Large intestine (tissue), 3 donors: ENCODE measurements around the gene ACACB. TPM values are rescaled to one million over a fixed set of nuclear protein-coding genes. Genes with fewer than 3 reads are reported as not detected.

Source experiments
- DNase-seq, 2 donors: peaks; one replicate each; pipeline versions ENCODE4 v3.0.0 to v3.0.0-alpha.2; 2013
- H3K27ac ChIP-seq: one replicate; pipeline ENCODE4 v1.5.1; 2013; ENCODE audit warnings: low read length
- H3K27me3 ChIP-seq: 2 replicates; pipeline ENCODE4 v1.6.1; 2013; ENCODE audit warnings: low read length; ENCODE audit not compliant: control insufficient read depth, insufficient read depth
- H3K36me3 ChIP-seq: 2 replicates; pipeline ENCODE4 v1.6.1; 2013; ENCODE audit warnings: low read length; ENCODE audit not compliant: control insufficient read depth, insufficient read depth
- H3K4me1 ChIP-seq: one replicate; pipeline ENCODE4 v1.6.1; 2013; ENCODE audit warnings: low read length; ENCODE audit not compliant: control insufficient read depth, insufficient read depth
- H3K4me3 ChIP-seq: one replicate; pipeline ENCODE4 v1.5.1; 2013; ENCODE audit warnings: low read length
- H3K9me3 ChIP-seq: one replicate; pipeline ENCODE4 v1.6.1; 2013; ENCODE audit warnings: mild to moderate bottlenecking, low read depth, low read length, moderate library complexity; ENCODE audit not compliant: control insufficient read depth
- WGBS: methylation state at CpG from one replicate; pipeline ENCODE4 v1.1.5; 2013; ENCODE audit warnings: low lambda C conversion rate; ENCODE audit not compliant: insufficient coverage; 5-methylcytosine and 5-hydroxymethylcytosine counted together
- polyA plus RNA-seq: library from polyadenylated mRNA; unstranded; fragments of 120-200 nt; gene quantifications from one replicate; pipeline ENCODE4 v1.2.1, GENCODE V29; 2013

ACACB gene
- polyA plus RNA-seq, 1 donor = 11.9 TPM

DNA sequence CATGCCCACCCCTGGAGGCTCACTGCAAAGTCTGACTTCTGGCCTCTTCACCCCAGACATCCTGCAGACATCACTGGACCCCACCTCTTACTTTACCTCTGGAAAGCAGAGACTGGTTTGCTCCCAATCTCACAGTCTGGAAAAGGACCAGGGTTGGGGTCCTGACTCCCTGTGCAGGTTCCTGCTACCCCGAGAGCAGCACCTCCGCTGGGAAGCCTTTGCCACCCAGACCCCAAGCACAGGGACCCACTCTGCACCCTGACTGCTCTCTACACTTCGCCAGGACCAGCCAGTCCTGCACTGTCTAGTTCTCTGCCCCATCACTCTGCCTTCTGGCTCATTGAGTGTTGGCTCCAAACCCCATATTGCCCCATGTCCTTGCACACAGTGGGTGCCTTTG is 176.7 kb downstream of the ACACB start:
- no peak for DNase-seq
- H3K4me3 ChIP-seq = no peak overlapping the region
- H3K9me3 ChIP-seq = no peaks in the 10 kb centered on the region
- no CpG with 5 or more reads among the region's 3 CpGs for WGBS
- peaks cover 3% of the 10 kb centered on the region for H3K4me1 ChIP-seq
- H3K27ac ChIP-seq = no peak overlapping the region
- H3K27me3 ChIP-seq = peaks cover 20% of the 10 kb centered on the region
- no peaks in the 10 kb centered on the region for H3K36me3 ChIP-seq

DNA sequence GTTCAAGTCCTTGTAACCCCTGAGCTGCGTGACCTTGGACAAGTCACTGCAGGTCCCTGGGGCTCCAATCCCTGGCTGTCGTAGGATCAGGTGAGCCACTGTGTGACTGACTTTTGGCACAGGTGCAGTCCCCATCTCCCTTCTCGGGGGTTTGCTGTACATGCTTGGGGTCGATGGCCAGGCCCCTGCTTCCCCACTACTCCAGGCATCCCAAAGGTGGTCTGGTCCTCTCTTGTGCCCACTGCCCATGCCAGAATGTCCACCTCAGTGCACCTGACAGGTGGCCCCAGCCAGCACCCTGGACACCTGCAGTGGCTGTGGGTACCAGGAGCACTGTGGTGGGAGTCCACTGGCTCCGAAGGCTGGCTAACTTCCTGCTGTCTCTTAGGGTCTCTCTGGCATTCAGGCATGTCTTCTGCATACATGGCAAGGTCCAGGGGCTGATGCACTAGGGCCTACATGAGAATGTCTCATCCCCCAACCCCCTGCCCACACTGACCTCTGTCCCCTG is 178.0 kb downstream of the ACACB start:
- H3K9me3 ChIP-seq = no peaks in the 10 kb centered on the region
- WGBS = no CpG with 5 or more reads among the region's 5 CpGs

DNA sequence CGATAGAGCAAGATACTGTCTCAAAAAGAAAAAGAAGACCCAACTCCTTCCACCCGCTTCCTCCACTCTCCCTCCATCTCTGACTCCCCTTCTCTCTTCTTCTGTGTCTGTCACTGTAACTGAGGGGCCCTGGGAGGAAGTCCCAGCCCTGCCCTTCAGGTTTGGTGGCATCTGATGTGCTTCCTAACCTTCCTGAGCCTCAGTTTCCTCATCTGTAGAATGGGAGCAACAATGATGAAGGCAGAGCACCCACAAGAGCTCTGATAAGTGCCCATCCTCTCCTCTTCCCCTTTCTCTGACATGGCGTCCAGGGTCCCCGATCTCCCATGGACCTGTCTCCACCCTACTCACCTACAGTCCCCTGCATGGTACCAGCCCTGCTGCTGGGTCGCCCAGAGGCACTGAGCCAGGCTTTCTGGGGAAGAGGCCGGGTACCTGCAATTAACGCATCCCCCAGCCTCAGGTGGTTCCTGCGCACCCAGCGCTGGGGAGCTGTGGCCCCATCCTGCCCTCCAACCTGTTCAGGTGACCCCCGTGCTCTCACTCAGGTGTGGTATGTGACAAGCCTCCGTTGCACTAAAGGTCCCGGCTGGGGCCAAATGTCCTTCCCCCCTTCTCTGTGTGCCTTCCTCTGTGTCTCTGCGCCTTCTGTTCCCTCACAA is 179.5 kb downstream of the ACACB start:
- DNase-seq = no peak
- H3K4me1 ChIP-seq = peaks cover 3% of the 10 kb centered on the region
- H3K36me3 ChIP-seq = no peaks in the 10 kb centered on the region
- H3K27me3 ChIP-seq = peaks cover 14% of the 10 kb centered on the region
- H3K4me3 ChIP-seq = no peak overlapping the region
- no peak overlapping the region for H3K27ac ChIP-seq
- no CpG with 5 or more reads among the region's 13 CpGs for WGBS
- H3K9me3 ChIP-seq = no peaks in the 10 kb centered on the region

More for the DNA sequence above, 178.0 kb downstream of the ACACB start:
- no peaks in the 10 kb centered on the region for H3K36me3 ChIP-seq
- no peak overlapping the region for H3K27ac ChIP-seq
- H3K4me3 ChIP-seq = no peak overlapping the region
- no peak for DNase-seq
- H3K4me1 ChIP-seq = peaks cover 3% of the 10 kb centered on the region
- H3K27me3 ChIP-seq = peaks cover 20% of the 10 kb centered on the region

DNA sequence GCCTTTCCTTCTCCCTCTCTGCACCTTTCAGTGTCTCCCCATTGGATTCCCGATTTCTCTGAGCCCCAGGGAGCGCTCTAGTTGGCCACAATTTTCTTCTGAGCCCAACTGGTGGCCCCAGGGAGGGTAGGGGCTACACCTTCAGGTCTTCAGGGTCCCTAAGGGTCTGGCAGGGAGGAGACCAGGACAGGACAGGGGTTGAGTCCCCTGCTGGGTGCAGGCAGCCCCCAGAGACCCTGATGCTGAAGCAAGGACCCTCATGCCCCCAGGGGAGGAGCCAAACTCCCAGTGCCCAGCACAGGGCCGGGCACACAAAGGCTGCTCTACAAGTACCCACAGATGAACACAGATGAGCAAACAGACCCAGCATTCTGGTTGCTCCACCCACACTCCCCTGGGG is 180.0 kb downstream of the ACACB start:
- no peak overlapping the region for H3K27ac ChIP-seq
- H3K27me3 ChIP-seq = peaks cover 9% of the 10 kb centered on the region
- H3K9me3 ChIP-seq = no peaks in the 10 kb centered on the region
- no peak overlapping the region for H3K4me3 ChIP-seq
- no CpG with 5 or more reads among the region's 3 CpGs for WGBS
- peaks cover 3% of the 10 kb centered on the region for H3K4me1 ChIP-seq
- no peak for DNase-seq
- H3K36me3 ChIP-seq = no peaks in the 10 kb centered on the region

DNA sequence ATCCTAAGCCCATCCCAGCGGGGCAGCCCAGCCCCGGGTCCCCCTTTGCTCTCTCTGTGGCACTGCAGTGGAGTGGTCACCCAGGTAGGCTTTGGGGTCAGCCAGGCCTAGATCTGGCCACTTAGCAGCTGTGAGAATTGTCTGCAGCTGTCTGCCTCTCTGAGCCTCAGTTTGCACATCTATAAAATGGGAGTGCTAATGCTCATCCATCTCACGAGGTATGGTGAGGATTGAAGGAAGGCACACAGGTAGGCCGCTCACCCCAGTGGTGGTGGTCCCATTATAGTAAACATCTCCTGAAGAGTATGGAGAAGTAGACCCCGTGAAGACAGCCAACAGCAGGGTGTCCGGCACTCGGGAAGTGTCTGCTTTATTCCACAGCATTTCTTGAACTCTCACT is 183.5 kb downstream of the ACACB start:
- no peak for DNase-seq
- no CpG with 5 or more reads among the region's 7 CpGs for whole genome bisulfite sequencing
- Histone ChIP-seq H3K27me3 (peaks cover 20% of the 10 kb centered on the region), H3K27ac (no peak overlapping the region), H3K4me3 (no peak overlapping the region), H3K4me1 (no peaks in the 10 kb centered on the region), H3K9me3 (no peaks in the 10 kb centered on the region), H3K36me3 (no peaks in the 10 kb centered on the region)

DNA sequence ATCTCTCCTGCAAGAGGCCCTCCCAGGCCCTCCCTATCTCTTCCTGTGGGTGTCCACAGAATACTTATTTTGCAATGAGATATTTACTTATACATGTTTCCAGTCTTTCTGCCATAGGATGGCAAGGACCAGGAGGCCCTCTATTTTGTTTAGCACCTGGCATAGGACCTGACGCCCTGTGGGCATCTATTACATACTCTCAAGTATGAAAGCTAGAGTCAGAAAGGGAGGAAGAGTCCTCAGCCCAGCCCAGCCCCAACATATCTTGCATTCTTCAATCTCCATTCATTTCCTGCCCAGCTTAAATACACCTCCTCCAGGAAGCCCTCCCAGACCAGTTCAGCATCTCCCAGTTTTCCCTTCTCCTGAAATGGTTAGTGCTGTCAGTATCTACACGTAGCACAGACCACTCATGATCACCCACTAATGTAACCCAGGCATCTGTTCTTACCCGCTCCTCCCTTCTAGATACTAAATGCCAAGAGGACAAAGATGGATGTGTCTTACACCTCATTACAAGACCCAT is 185.3 kb downstream of the ACACB start:
- peaks cover 36% of the 10 kb centered on the region for H3K27me3 ChIP-seq
- no peak for DNase-seq
- WGBS = no CpG with 5 or more reads among the region's 3 CpGs

DNA sequence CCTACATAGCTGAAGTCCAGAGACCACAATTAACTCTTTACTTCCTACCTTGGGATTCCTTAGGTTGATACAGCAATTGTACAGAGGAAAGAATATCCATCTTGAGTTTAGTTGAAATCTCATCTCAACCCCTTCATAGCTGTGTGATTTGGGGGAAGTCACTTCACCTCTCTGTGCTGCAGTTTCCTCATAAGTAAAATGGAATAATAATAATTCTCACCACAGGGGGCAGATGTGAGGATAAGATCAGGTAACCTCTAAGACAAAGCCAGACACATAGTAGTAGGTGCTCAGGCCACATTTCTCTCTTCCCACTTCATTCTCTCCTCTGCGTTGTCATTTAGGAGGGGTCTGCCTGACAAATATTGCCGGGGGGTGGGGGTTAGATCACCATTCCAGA is 186.0 kb downstream of the ACACB start:
- no peaks in the 10 kb centered on the region for H3K9me3 ChIP-seq
- no CpG with 5 or more reads among the region's 2 CpGs for WGBS
- peaks cover 42% of the 10 kb centered on the region for H3K27me3 ChIP-seq
- H3K4me1 ChIP-seq = no peaks in the 10 kb centered on the region
- no peak for DNase-seq
- no peak overlapping the region for H3K27ac ChIP-seq
- H3K36me3 ChIP-seq = no peaks in the 10 kb centered on the region
- no peak overlapping the region for H3K4me3 ChIP-seq

More for the DNA sequence above, 185.3 kb downstream of the ACACB start:
- H3K4me3 ChIP-seq = no peak overlapping the region
- no peaks in the 10 kb centered on the region for H3K36me3 ChIP-seq
- H3K27ac ChIP-seq = no peak overlapping the region
- H3K4me1 ChIP-seq = no peaks in the 10 kb centered on the region
- H3K9me3 ChIP-seq = no peaks in the 10 kb centered on the region

DNA sequence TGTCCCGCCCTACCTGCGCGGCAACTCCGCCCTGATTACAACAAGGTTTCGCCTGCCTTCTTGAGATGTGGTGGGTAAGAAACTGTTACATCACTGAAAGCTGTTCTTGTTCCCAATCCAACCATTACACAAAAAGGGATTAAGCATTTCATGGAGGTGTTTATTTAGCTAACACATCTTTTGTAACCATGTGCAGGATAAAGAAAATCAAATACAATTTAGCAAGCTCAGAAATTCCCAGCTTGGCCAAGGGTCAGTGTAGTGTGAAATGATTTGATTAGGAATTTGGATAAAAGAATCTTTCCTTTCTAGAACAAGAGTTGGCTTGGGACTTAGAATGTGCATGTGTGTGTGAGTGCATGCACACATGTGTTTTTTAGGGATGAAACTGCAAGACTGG is 186.4 kb downstream of the ACACB start:
- DNase-seq = no peak
- Histone ChIP-seq H3K9me3 (no peaks in the 10 kb centered on the region), H3K27me3 (peaks cover 46% of the 10 kb centered on the region), H3K4me1 (no peaks in the 10 kb centered on the region), H3K27ac (no peak overlapping the region), H3K36me3 (no peaks in the 10 kb centered on the region), H3K4me3 (no peak overlapping the region)
- WGBS = no CpG with 5 or more reads among the region's 5 CpGs

DNA sequence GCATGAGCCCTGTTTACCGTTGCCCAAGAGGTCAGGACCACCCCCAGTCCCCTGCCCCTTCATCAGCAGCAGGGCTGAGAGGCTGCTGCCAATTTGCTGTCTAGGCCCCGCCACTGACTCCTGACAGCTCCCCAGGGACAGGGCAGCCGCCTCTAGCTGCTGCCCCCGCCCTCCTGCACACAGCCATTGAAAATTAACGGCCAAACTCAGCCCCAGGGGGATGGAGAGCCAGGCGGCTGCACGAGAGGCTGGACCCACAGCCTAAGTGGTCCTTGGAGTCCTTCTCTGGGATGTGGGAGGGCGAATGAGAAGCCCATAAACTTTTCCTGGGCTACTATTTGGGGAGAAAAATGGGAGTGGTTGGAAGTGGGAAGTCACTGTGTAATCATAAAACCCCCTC is 188.1 kb downstream of the ACACB start:
- no peaks in the 10 kb centered on the region for H3K9me3 ChIP-seq
- no peak for DNase-seq
- no peaks in the 10 kb centered on the region for H3K36me3 ChIP-seq
- 60% methylated on average over 1 of the region's 8 CpGs for WGBS
- no peaks in the 10 kb centered on the region for H3K4me1 ChIP-seq
- peaks cover 63% of the 10 kb centered on the region for H3K27me3 ChIP-seq
- no peak overlapping the region for H3K27ac ChIP-seq
- no peak overlapping the region for H3K4me3 ChIP-seq

DNA sequence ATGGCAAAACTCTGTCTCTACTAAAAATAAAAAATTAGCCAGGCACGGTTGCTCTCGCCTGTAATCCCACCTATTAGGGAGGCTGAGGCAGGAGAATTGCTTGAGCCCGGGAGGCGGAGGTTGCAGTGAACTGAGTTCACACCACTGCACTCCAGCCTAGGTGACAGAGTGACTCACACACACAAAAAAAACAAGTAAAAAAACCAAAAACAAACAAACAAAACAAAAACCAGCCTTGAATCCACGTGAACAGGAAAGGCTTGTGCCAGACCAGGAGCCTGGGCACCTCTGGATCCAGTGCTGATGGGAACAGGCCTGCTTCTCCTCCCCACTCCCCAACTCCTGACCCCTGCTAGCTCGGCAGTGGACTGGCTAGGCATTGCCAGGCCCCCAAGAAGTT is 189.2 kb downstream of the ACACB start:
- H3K9me3 ChIP-seq = peaks cover 4% of the 10 kb centered on the region
- DNase-seq = no peak
- no peak overlapping the region for H3K4me3 ChIP-seq
- no peaks in the 10 kb centered on the region for H3K36me3 ChIP-seq
- H3K27ac ChIP-seq = no peak overlapping the region
- H3K27me3 ChIP-seq = peaks cover 70% of the 10 kb centered on the region
- no CpG with 5 or more reads among the region's 6 CpGs for WGBS
- peaks cover 5% of the 10 kb centered on the region for H3K4me1 ChIP-seq

DNA sequence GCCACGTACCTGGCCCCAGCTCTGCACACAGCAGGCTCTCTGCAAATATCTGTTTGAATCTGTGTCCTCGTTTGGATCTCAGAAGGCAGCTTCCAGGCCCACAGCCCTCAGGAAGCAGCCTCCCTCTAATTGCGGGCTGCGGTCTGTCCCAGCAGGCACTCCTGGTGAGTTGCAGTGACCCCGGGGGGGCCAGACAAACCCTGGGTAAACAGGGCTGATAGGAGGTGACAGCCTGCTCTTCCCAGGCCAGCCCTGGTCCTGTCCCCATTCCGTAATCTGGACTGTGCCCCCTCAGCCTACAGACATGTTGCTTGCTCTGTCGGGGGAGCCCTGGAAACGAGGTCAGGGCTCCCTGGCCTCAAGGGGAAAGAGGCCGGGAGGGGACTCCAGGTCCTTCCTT is 190.7 kb downstream of the ACACB start:
- no CpG with 5 or more reads among the region's 9 CpGs for WGBS
- no peak overlapping the region for H3K27ac ChIP-seq
- H3K4me3 ChIP-seq = no peak overlapping the region
- DNase-seq = no peak
- no peaks in the 10 kb centered on the region for H3K36me3 ChIP-seq
- H3K27me3 ChIP-seq = peaks cover 80% of the 10 kb centered on the region
- peaks cover 4% of the 10 kb centered on the region for H3K9me3 ChIP-seq
- peaks cover 5% of the 10 kb centered on the region for H3K4me1 ChIP-seq
